ENCODE results near the gene ANKRD26. TPM values are rescaled to one million over a fixed set of nuclear protein-coding genes. Genes with fewer than 3 reads are reported as not detected.

Gene ANKRD26
- total RNA-seq, 1 donor from 2014 or later: 2.4 TPM

- no peak overlapping the region for H3K4me3 ChIP-seq
- DNase-seq (ENCODE audit: low spot score in 2 of 2): no peak
- intact Hi-C loops (cut with DNase I): no loop called here
Measured at GRCh38 chr10:26962835-26963234, 137.5 kb downstream of the ANKRD26 start.

DNA sequence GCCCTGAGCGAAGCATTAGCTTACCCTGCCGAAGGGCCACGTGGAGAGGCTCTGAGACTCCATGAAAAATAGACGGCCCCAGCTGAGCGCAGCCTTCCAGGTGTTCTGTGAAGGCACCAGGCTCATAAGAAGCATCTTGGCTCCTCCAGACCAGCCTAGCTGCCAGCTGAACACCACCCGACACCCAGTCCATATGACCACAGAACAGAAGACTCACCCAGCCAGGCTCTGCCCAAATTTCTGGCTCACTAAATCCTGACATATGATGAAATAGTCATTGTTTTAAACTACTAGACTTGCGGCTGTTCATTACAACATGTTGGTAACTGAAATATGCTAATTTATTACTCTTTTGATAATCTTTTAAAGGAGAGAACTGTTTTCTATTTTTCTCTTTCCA is 140.0 kb downstream of the ANKRD26 start:
- Histone ChIP-seq H3K27me3 (no peaks in the 10 kb centered on the region), H3K4me3 (no peak overlapping the region), H3K27ac (no peak overlapping the region), H3K4me1 (no peaks in the 10 kb centered on the region), H3K36me3 (no peaks in the 10 kb centered on the region), H3K9me3 (no peaks in the 10 kb centered on the region)
- intact Hi-C loops (cut with DNase I): no loop called here
- no peak for DNase-seq (ENCODE audit: low spot score in 2 of 2)
- TF ChIP-seq, protein P1, sequence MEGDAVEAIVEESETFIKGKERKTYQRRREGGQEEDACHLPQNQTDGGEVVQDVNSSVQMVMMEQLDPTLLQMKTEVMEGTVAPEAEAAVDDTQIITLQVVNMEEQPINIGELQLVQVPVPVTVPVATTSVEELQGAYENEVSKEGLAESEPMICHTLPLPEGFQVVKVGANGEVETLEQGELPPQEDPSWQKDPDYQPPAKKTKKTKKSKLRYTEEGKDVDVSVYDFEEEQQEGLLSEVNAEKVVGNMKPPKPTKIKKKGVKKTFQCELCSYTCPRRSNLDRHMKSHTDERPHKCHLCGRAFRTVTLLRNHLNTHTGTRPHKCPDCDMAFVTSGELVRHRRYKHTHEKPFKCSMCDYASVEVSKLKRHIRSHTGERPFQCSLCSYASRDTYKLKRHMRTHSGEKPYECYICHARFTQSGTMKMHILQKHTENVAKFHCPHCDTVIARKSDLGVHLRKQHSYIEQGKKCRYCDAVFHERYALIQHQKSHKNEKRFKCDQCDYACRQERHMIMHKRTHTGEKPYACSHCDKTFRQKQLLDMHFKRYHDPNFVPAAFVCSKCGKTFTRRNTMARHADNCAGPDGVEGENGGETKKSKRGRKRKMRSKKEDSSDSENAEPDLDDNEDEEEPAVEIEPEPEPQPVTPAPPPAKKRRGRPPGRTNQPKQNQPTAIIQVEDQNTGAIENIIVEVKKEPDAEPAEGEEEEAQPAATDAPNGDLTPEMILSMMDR (IDR thresholded peaks at IDR 0.05): no peak

More at GRCh38 chr10:26962835-26963234, 137.5 kb downstream of the ANKRD26 start:
- no peak overlapping the region for H3K27ac ChIP-seq
- TF ChIP-seq, protein P1 (IDR thresholded peaks at IDR 0.05): no peak
- H3K9me3 ChIP-seq: no peaks in the 10 kb centered on the region
- H3K36me3 ChIP-seq: no peaks in the 10 kb centered on the region
- no peaks in the 10 kb centered on the region for H3K4me1 ChIP-seq
- H3K27me3 ChIP-seq: no peaks in the 10 kb centered on the region

DNA sequence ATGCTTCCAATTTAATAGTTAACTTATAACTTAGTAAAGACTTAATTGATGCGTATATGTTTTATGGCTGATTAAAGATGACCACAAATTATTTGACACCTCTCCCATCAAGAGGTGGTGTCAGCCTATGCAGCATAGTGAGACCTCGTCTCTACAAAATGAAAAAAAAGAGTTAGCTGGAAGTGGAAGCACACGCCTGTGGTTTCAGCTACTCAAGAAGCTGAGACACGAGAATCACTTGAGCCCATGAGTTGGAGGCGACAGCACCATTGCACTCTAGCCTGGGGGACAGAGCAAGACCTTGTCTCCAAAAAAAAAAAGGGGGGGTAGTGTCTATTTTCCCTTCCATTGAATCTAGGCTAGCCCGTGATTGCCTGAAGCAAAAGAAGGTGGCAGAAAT is 140.5 kb downstream of the ANKRD26 start:
- TF ChIP-seq, protein P1 (IDR thresholded peaks at IDR 0.05): no peak
- DNase-seq (ENCODE audit: low spot score in 2 of 2): no peak
- intact Hi-C loops (cut with DNase I): no loop called here
- H3K36me3 ChIP-seq: no peaks in the 10 kb centered on the region
- no peaks in the 10 kb centered on the region for H3K9me3 ChIP-seq
- H3K27ac ChIP-seq: no peak overlapping the region
- H3K4me1 ChIP-seq: no peaks in the 10 kb centered on the region
- H3K27me3 ChIP-seq: no peaks in the 10 kb centered on the region
- H3K4me3 ChIP-seq: no peak overlapping the region

Other genes starting within 250 kb of the ANKRD26 start
- 5.7 TPM for gene ABI1, start 239.5 kb downstream of the ANKRD26 start, total RNA-seq
- 46.6 TPM for gene YME1L1, start 53.9 kb upstream of the ANKRD26 start, total RNA-seq
- 11.8 TPM for gene MASTL, start 54.9 kb upstream of the ANKRD26 start, total RNA-seq
- 8.7 TPM for gene ACBD5, start 140.3 kb upstream of the ANKRD26 start, total RNA-seq

Measured in ascending aorta (tissue), 2 donors.